K562 (cell line): ENCODE measurements around the gene SLC17A9.

Experiments used
- FOXP1 ChIP-seq: sonication (generic); formaldehyde crosslinking; IDR thresholded peaks from 2 replicates; pipeline ENCODE4 v1.8.0; 2022; ENCODE audit warnings: mild to moderate bottlenecking, missing genetic modification reagents
- HNRNPLL ChIP-seq: fragments of 200-400 bp; formaldehyde crosslinking; IDR thresholded peaks from 2 replicates; pipeline ENCODE4 v1.6.1; 2017; ENCODE audit warnings: low read length, low read depth, mild to moderate bottlenecking; ENCODE audit not compliant: poor library complexity, severe bottlenecking
- NRF1 ChIP-seq, 2 experiments: fragments of 450-650 bp; IDR thresholded peaks in 1 of 2; conservative IDR thresholded peaks in 1 of 2; 2 replicates each; pipeline ENCODE4 v1.6.1; 2014; ENCODE audit warnings: mild to moderate bottlenecking in 2 of 2
- RBM39 ChIP-seq: fragments of 200-400 bp; formaldehyde crosslinking; optimal IDR thresholded peaks from 2 replicates; pipeline ENCODE3; 2018; ENCODE audit warnings: low read depth, low read length
- TF ChIP-seq, protein P1 (sequence below), 3 experiments: IDR thresholded peaks in 2 of 3; conservative IDR thresholded peaks in 1 of 3; 2 replicates each; pipeline ENCODE4 v1.5.1; 2011 to 2012; ENCODE audit warnings: low read length in 3 of 3, mild to moderate bottlenecking in 3 of 3, control low read depth in 2 of 3, improper control_type of control experiment in 1 of 3, inconsistent platforms in 1 of 3, low read depth in 1 of 3, mixed read lengths in 1 of 3, moderate library complexity in 1 of 3; ENCODE audit not compliant: insufficient read depth in 2 of 3

DNA sequence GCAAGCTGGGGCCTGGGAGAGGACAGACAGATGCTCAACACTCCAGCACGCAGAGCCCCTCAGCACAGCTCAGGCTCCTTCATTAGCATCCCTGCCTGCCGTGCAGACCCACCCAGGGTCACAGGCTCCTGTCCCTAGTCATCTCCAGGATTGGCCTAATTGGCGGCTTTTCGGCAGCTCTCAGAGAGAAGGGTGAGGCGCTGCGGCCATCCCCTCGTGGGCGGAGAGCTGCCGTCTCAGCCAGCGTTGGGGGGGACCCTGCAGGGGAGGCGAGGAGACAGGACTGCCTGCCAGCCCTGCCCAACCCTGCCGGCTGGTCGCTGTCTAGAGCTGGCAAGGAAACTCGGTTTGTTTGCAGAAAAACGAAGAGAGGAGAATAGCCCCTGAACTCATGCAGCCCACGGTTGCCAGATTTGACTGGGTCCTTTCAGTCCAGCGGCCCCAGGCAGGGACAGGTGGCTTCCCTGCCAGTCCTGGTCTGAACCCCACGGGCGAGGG, 27.4 kb downstream of the SLC17A9 start:
- TF ChIP-seq, protein P1, sequence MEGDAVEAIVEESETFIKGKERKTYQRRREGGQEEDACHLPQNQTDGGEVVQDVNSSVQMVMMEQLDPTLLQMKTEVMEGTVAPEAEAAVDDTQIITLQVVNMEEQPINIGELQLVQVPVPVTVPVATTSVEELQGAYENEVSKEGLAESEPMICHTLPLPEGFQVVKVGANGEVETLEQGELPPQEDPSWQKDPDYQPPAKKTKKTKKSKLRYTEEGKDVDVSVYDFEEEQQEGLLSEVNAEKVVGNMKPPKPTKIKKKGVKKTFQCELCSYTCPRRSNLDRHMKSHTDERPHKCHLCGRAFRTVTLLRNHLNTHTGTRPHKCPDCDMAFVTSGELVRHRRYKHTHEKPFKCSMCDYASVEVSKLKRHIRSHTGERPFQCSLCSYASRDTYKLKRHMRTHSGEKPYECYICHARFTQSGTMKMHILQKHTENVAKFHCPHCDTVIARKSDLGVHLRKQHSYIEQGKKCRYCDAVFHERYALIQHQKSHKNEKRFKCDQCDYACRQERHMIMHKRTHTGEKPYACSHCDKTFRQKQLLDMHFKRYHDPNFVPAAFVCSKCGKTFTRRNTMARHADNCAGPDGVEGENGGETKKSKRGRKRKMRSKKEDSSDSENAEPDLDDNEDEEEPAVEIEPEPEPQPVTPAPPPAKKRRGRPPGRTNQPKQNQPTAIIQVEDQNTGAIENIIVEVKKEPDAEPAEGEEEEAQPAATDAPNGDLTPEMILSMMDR (IDR thresholded peaks at IDR 0.05 in 2 of 3, conservative IDR thresholded peaks at IDR 0.05 in 1 of 3; ENCODE audit: insufficient read depth in 2 of 3, low read depth in 1 of 3, low read length in 3 of 3): no peak
- TF ChIP-seq HNRNPLL: no peak
- no peak for TF ChIP-seq FOXP1 (CRISPR knock-in tag)
- no peak for TF ChIP-seq NRF1 (conservative IDR thresholded peaks at IDR 0.05 in 1 of 2, IDR thresholded peaks at IDR 0.05 in 1 of 2)
- no peak for TF ChIP-seq RBM39
